ENCODE data around the gene RNU1-2. TPM values are rescaled to one million over a fixed set of nuclear protein-coding genes. Genes with fewer than 3 reads are reported as not detected.
A peak's percentile ranks its signal among the peaks of the same experiment; 100 is the strongest.
"Not testable (repeated sequence)": the region's sequence is repeated elsewhere in the genome, so short reads cannot be mapped to it uniquely, and the experiment has no call there.

Gene RNU1-2
- total RNA-seq: under 0.01 TPM in 2 replicates
- polyA plus RNA-seq: 3.8 TPM in 1 of 2 replicates, not detected in the other

DNA sequence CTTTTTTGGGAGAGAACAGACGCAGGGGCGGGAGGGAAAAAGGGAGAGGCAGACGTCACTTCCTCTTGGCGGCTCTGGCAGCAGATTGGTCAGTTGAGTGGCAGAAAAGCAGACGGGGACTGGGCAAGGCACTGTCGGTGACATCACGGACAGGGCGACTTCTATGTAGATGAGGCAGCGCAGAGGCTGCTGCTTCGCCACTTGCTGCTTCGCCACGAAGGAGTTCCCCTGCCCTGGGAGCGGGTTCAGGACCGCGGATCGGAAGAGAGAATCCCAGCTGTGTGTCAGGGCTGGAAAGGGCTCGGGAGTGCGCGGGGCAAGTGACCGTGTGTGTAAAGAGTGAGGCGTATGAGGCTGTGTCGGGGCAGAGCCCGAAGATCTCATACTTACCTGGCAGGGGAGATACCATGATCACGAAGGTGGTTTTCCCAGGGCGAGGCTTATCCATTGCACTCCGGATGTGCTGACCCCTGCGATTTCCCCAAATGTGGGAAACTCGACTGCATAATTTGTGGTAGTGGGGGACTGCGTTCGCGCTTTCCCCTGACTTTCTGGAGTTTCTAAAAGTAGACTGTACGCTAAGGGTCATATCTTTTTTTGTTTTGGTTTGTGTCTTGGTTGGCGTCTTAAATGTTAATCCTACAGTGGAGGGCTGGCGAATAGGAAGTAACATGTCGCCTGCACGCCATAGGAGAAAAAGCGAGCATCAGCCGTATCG is at the start of gene RNU1-2:
Gene RNU1-2, plus strand, starts transcription at position 383 of the 718 bp plus-strand sequence.
- peaks cover 14% of the 10 kb centered on the region for H3K4me1 ChIP-seq (ENCODE audit: low read depth)
- peak; percentile 90 to 100 for DNase-seq (ENCODE audit: low read depth in 1 of 2, low spot score in 1 of 2)
- not testable (repeated sequence) for H3K27me3 ChIP-seq; H3K9me3 ChIP-seq (ENCODE audit: low read depth); H3K36me3 ChIP-seq
- peak within 1 kb of the TSS; percentile 33 for H3K4me3 ChIP-seq
- peak within 1 kb of the TSS; percentile 100 for H3K27ac ChIP-seq

- H3K4me3 ChIP-seq; H3K36me3 ChIP-seq; H3K4me1 ChIP-seq (ENCODE audit: low read depth); H3K27ac ChIP-seq; H3K9me3 ChIP-seq (ENCODE audit: low read depth); H3K27me3 ChIP-seq: not testable (repeated sequence)
- DNase-seq (ENCODE audit: low read depth in 1 of 2, low spot score in 1 of 2): peak in 1 of 2 donors; percentile 46
These were observed 39.6 kb upstream of the RNU1-2 start for GRCh38 chr1:16856201-16856600.

DNA sequence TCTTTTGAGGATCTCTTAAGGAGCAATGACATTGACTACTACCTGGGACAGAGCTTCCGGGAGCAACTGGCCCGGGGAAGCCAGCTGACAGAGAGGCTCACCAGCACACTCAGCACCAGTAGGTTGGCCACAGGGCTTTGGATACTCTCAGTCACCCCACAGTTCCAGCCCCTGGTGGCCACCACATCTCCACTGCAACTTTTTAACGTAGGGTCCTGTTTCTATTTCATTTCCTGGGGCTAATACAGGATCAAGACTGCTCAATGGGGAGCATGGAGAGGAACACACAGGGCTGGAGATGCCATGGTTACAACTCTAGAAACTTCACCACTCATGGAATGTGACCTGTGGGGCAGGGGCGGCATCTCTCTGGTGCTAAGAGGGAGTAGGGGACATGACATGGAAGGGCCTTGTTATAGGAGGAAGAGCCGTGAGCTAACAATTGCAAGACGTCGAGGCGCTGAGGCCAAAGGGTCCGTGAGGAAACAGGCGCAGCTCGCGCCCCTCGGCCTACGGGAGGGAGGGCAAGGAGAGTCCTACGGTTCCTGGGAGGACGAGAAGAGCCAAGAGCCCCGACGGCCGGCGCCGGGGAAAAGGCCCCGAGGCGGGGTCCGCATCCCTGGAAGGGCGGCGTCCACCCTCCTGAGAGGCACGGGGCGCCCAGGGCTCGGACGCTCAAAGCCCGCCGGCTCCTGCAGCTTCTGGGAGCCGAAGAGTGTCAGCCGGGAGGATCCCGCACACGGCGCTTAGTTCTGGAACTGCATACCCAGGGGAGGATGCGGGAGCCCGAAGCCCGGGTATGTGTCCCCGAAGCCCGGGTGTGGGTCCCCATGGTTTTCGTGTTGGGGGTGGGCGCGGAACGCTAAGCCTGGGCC is 36.4 kb upstream of the RNU1-2 start:
- H3K36me3 ChIP-seq; H3K9me3 ChIP-seq (ENCODE audit: low read depth); H3K4me3 ChIP-seq; DNase-seq (ENCODE audit: low read depth in 1 of 2, low spot score in 1 of 2); H3K4me1 ChIP-seq (ENCODE audit: low read depth); H3K27ac ChIP-seq; H3K27me3 ChIP-seq: not testable (repeated sequence)

DNA sequence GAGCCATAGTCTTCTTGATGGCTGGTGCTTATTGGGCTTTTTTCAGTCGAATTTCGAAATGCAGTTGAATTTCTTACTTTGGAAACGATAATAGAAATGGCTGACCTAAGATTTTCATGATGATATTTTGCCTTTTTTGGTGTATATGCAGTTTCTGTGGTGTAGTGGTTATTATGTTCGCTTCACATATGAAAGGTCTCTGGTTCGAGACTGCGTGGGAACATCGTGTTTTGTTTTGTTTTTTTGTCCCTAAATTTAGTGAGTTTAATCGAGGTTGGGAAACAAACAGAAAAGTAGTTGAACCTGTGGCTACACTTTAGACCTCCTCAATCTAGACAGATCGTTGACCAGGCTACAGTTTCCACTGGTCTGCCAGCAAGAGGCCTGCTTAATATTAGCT is 35.7 kb upstream of the RNU1-2 start:
- H3K4me3 ChIP-seq; H3K36me3 ChIP-seq; H3K27ac ChIP-seq; DNase-seq (ENCODE audit: low read depth in 1 of 2, low spot score in 1 of 2); H3K4me1 ChIP-seq (ENCODE audit: low read depth); H3K9me3 ChIP-seq (ENCODE audit: low read depth); H3K27me3 ChIP-seq: not testable (repeated sequence)

DNA sequence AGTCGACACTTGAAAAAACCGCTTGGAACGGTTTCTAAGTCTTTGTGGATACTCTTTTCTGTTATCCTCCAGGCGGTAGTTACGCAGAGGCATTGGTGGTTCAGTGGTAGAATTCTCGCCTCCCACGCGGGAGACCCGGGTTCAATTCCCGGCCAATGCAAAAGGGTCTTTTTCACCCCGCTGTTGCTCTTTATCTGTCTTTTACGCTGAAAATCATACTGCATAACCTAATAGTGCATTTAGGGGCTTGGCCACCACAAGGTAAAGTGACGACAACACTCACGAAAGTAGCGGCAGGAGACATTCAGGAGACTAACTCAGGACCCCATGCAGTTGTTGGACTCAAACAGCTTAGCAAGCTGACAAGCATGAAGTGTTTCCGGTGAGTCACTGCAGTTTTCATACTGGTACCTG is 33.9 kb upstream of the RNU1-2 start:
- H3K36me3 ChIP-seq; H3K9me3 ChIP-seq (ENCODE audit: low read depth); H3K27me3 ChIP-seq; H3K4me3 ChIP-seq; H3K27ac ChIP-seq; H3K4me1 ChIP-seq (ENCODE audit: low read depth); DNase-seq (ENCODE audit: low read depth in 1 of 2, low spot score in 1 of 2): not testable (repeated sequence)

- H3K9me3 ChIP-seq (ENCODE audit: low read depth); H3K4me1 ChIP-seq (ENCODE audit: low read depth); H3K4me3 ChIP-seq; H3K27me3 ChIP-seq; H3K36me3 ChIP-seq; H3K27ac ChIP-seq; DNase-seq (ENCODE audit: low read depth in 1 of 2, low spot score in 1 of 2): not testable (repeated sequence)
These were observed 33.4 kb upstream of the RNU1-2 start for GRCh38 chr1:16862415-16862814.

DNA sequence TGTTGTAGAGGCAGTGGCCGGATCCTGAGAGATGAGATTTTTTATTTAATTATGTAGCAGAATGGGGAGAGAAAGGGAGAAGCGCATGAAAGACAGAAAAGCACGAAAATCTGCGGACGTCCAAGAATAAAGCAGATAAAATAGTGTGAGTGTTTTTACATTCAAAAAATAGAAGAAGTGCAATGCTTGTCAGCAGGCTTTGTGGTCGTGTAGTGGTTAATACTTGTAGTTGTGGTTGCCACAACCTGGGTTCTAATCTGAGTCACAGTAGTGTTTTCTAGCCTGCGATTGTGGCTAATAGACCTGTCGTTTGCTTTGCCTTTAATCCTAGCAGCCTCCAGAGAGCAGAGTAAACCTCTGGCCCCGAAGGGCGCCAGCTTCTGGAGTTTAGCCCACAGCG is 32.8 kb upstream of the RNU1-2 start:
- H3K36me3 ChIP-seq: not testable (repeated sequence)

GRCh38 chr1:16866926-16867707 is 28.7 kb upstream of the RNU1-2 start:
- peak in 1 of 2 donors; percentile 45 for DNase-seq (ENCODE audit: low read depth in 1 of 2, low spot score in 1 of 2)
- Histone ChIP-seq H3K27ac (peak overlapping the region; percentile 67), H3K4me3 (peak overlapping the region; percentile 8)
- not testable (repeated sequence) for H3K9me3 ChIP-seq (ENCODE audit: low read depth); H3K36me3 ChIP-seq; H3K27me3 ChIP-seq; H3K4me1 ChIP-seq (ENCODE audit: low read depth)

More for the DNA sequence above, 32.8 kb upstream of the RNU1-2 start:
- not testable (repeated sequence) for H3K9me3 ChIP-seq (ENCODE audit: low read depth); H3K4me1 ChIP-seq (ENCODE audit: low read depth); DNase-seq (ENCODE audit: low read depth in 1 of 2, low spot score in 1 of 2); H3K4me3 ChIP-seq; H3K27me3 ChIP-seq; H3K27ac ChIP-seq

- not testable (repeated sequence) for H3K27me3 ChIP-seq; H3K36me3 ChIP-seq; DNase-seq (ENCODE audit: low read depth in 1 of 2, low spot score in 1 of 2); H3K27ac ChIP-seq; H3K4me1 ChIP-seq (ENCODE audit: low read depth); H3K4me3 ChIP-seq; H3K9me3 ChIP-seq (ENCODE audit: low read depth)
These were observed 27.0 kb upstream of the RNU1-2 start for GRCh38 chr1:16868787-16869186.

GRCh38 chr1:16869996-16870395 is 25.8 kb upstream of the RNU1-2 start:
- not testable (repeated sequence) for H3K27me3 ChIP-seq; H3K27ac ChIP-seq; H3K9me3 ChIP-seq (ENCODE audit: low read depth); H3K4me1 ChIP-seq (ENCODE audit: low read depth); H3K36me3 ChIP-seq; DNase-seq (ENCODE audit: low read depth in 1 of 2, low spot score in 1 of 2); H3K4me3 ChIP-seq

GRCh38 chr1:16871171-16871570 is 24.6 kb upstream of the RNU1-2 start:
- H3K27me3 ChIP-seq; H3K9me3 ChIP-seq (ENCODE audit: low read depth); H3K4me1 ChIP-seq (ENCODE audit: low read depth); H3K4me3 ChIP-seq; H3K36me3 ChIP-seq; H3K27ac ChIP-seq; DNase-seq (ENCODE audit: low read depth in 1 of 2, low spot score in 1 of 2): not testable (repeated sequence)

DNA sequence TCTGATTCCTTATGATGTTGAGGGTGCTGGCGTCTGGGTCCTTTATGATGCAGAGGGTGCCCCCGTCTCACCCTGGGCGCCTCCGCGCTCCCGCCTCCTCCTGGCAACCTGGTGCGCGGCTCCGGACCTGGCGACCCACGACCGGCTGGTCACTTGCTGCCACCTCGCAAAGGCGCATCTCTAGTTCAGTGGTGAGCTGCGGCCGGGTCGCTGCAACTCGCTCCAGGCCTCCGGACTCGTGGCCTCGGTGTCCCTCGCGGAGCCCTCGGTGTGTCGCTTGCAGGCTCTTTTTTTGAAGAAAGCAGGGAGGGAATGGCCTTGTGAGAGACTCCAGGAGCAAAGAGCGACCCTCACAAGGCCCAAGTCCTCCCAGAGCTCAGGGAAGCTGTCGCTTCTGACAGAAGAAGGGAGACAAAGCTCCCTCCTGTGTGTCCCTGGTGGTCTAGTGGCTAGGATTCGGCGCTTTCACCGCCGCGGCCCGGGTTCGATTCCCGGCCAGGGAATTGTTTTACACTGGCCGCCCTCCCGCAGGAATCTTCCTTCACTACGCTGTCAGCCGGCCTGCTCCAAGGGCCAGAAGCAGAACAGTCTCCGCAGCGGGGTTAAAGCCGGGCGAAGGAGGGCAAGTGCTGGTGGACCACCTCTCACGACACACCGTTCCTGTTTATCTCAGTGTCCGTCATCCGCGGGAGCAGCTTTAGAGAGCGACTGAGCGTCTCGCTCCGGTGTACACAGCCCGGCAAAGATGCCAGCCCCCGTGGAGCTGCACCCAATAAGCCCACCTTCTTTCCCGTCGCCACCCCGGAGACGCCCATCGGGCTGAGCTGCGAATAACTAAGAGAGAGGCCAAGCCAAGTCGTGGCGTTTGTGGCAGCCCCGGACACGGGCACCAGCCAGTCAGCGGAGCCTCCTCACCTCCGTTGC is 23.4 kb upstream of the RNU1-2 start:
- H3K9me3 ChIP-seq (ENCODE audit: low read depth); H3K36me3 ChIP-seq; H3K27ac ChIP-seq; H3K4me3 ChIP-seq; H3K27me3 ChIP-seq; H3K4me1 ChIP-seq (ENCODE audit: low read depth): not testable (repeated sequence)
- DNase-seq (ENCODE audit: low read depth in 1 of 2, low spot score in 1 of 2): peak; percentile 71 to 72

Data from cardiac muscle cell (in vitro differentiated cells and primary cell).